ENCODE measurements around the gene TBC1D22A. TPM values are rescaled to one million over a fixed set of nuclear protein-coding genes. Genes with fewer than 3 reads are reported as not detected.

The TBC1D22A gene
- total RNA-seq, 1 experiment from 2014 or later = 32.6 TPM

- Mint-ChIP-seq H3K9me3 (ENCODE audit: unreplicated experiment) (no peaks in the 10 kb centered on the region), H3K36me3 (ENCODE audit: insufficient read depth, unreplicated experiment) (peaks cover 9% of the 10 kb centered on the region), H3K27me3 (ENCODE audit: insufficient read depth, unreplicated experiment) (no peaks in the 10 kb centered on the region), H3K4me1 (ENCODE audit: low read depth, unreplicated experiment) (no peaks in the 10 kb centered on the region), H3K27ac (ENCODE audit: unreplicated experiment) (no peak overlapping the region), H3K4me3 (ENCODE audit: unreplicated experiment) (no peak overlapping the region)
- no peaks in the 10 kb centered on the region for H3K36me3 ChIP-seq (ENCODE audit: control insufficient read depth, insufficient read depth, low read length)
- H3K27me3 ChIP-seq (replicated peaks; ENCODE audit: control insufficient read depth, insufficient read depth, low read length) = no peaks in the 10 kb centered on the region
- H3K9me3 ChIP-seq = no peaks in the 10 kb centered on the region
- intact Hi-C loops (cut with micrococcal nuclease; ENCODE audit: unreplicated experiment) = no loop called here
- no TSS peak for BruUV-seq (replicated peaks)
- H3K4me3 ChIP-seq (ENCODE audit: low read depth, low read length) = no peak overlapping the region
- no peak for DNase-seq
- ChIA-PET CTCF (no interaction called here), POLR2A (no interaction called here)
- no peaks in the 10 kb centered on the region for H3K4me1 ChIP-seq
- no peak for TF ChIP-seq CTCF (IDR thresholded peaks at IDR 0.05; ENCODE audit: insufficient read depth in 1 of 2, low read depth in 1 of 2, low read length in 1 of 2, severe bottlenecking in 1 of 2, unreplicated experiment in 1 of 2)
Observed at GRCh38 chr22:47055461-47055860, 293.0 kb downstream of the TBC1D22A start.

GRCh38 chr22:47055921-47056320 lies 293.5 kb downstream of the TBC1D22A start:
- POLR2A ChIA-PET = no interaction called here

GRCh38 chr22:47056361-47056760 lies 293.9 kb downstream of the TBC1D22A start:
- Histone ChIP-seq H3K36me3 (ENCODE audit: control insufficient read depth, insufficient read depth, low read length) (no peaks in the 10 kb centered on the region), H3K9me3 (no peaks in the 10 kb centered on the region), H3K27me3 (replicated peaks; ENCODE audit: control insufficient read depth, insufficient read depth, low read length) (no peaks in the 10 kb centered on the region), H3K4me3 (ENCODE audit: low read depth, low read length) (no peak overlapping the region), H3K4me1 (no peaks in the 10 kb centered on the region)
- intact Hi-C loops (cut with micrococcal nuclease; ENCODE audit: unreplicated experiment) = no loop called here
- CTCF ChIA-PET = no interaction called here
- no peak for DNase-seq
- Mint-ChIP-seq H3K27me3 (ENCODE audit: insufficient read depth, unreplicated experiment) (no peaks in the 10 kb centered on the region), H3K4me1 (ENCODE audit: low read depth, unreplicated experiment) (no peaks in the 10 kb centered on the region), H3K4me3 (ENCODE audit: unreplicated experiment) (no peak overlapping the region), H3K27ac (ENCODE audit: unreplicated experiment) (no peak overlapping the region), H3K36me3 (ENCODE audit: insufficient read depth, unreplicated experiment) (peaks cover 9% of the 10 kb centered on the region), H3K9me3 (ENCODE audit: unreplicated experiment) (no peaks in the 10 kb centered on the region)
- no TSS peak for BruUV-seq (replicated peaks)
- POLR2A ChIA-PET = no interaction called here
- no peak for TF ChIP-seq CTCF (IDR thresholded peaks at IDR 0.05; ENCODE audit: insufficient read depth in 1 of 2, low read depth in 1 of 2, low read length in 1 of 2, severe bottlenecking in 1 of 2, unreplicated experiment in 1 of 2)

More at GRCh38 chr22:47055921-47056320, 293.5 kb downstream of the TBC1D22A start:
- intact Hi-C loops (cut with micrococcal nuclease; ENCODE audit: unreplicated experiment) = no loop called here
- no peaks in the 10 kb centered on the region for H3K27me3 ChIP-seq (replicated peaks; ENCODE audit: control insufficient read depth, insufficient read depth, low read length)
- Mint-ChIP-seq H3K9me3 (ENCODE audit: unreplicated experiment) (no peaks in the 10 kb centered on the region), H3K4me3 (ENCODE audit: unreplicated experiment) (no peak overlapping the region), H3K4me1 (ENCODE audit: low read depth, unreplicated experiment) (no peaks in the 10 kb centered on the region), H3K27me3 (ENCODE audit: insufficient read depth, unreplicated experiment) (no peaks in the 10 kb centered on the region), H3K36me3 (ENCODE audit: insufficient read depth, unreplicated experiment) (peaks cover 9% of the 10 kb centered on the region), H3K27ac (ENCODE audit: unreplicated experiment) (no peak overlapping the region)
- H3K36me3 ChIP-seq (ENCODE audit: control insufficient read depth, insufficient read depth, low read length) = no peaks in the 10 kb centered on the region
- BruUV-seq (replicated peaks) = no TSS peak
- no peak for TF ChIP-seq CTCF (IDR thresholded peaks at IDR 0.05; ENCODE audit: insufficient read depth in 1 of 2, low read depth in 1 of 2, low read length in 1 of 2, severe bottlenecking in 1 of 2, unreplicated experiment in 1 of 2)
- H3K4me3 ChIP-seq (ENCODE audit: low read depth, low read length) = no peak overlapping the region
- no peaks in the 10 kb centered on the region for H3K4me1 ChIP-seq
- CTCF ChIA-PET = no interaction called here
- no peak for DNase-seq
- H3K9me3 ChIP-seq = no peaks in the 10 kb centered on the region
